GM08714 (cell line): ENCODE results near the gene RRP8.

Experiments used
- H3K4me3 ChIP-seq: fragments of 200-500 bp; sonication (Bioruptor generic); 2 replicates; pipeline ENCODE4 v1.5.1; 2014; ENCODE audit warnings: mild to moderate bottlenecking, low read length, inconsistent platforms
- ZNF274 ChIP-seq: IDR thresholded peaks from 2 replicates; pipeline ENCODE4 v1.6.1; 2012; ENCODE audit warnings: mild to moderate bottlenecking, low read depth, low read length

Gene RRP8

DNA sequence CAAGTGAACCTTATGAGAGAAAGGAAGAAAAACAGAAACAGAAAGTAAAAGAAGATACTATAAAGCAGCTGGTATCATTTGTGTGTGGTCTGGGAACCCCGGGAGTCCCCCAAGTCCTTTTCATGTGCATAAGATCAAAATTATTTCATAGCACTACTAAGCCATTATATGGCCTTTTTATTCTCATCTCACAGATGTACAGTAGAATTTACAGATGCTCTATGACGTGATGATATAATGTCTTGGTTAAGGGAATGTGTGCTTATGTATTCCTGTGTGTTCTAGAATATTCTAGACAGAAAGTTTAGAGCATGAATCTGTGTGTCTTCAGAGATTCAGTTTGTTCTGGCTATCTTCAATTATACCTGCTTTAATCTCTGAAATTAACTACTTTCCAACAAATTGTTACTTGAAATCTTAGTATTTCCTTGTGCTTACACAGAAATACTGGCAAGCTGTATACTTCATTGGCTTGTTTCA is 24.4 kb upstream of the RRP8 start:
- H3K4me3 ChIP-seq: no peak overlapping the region
- TF ChIP-seq ZNF274: no peak

DNA sequence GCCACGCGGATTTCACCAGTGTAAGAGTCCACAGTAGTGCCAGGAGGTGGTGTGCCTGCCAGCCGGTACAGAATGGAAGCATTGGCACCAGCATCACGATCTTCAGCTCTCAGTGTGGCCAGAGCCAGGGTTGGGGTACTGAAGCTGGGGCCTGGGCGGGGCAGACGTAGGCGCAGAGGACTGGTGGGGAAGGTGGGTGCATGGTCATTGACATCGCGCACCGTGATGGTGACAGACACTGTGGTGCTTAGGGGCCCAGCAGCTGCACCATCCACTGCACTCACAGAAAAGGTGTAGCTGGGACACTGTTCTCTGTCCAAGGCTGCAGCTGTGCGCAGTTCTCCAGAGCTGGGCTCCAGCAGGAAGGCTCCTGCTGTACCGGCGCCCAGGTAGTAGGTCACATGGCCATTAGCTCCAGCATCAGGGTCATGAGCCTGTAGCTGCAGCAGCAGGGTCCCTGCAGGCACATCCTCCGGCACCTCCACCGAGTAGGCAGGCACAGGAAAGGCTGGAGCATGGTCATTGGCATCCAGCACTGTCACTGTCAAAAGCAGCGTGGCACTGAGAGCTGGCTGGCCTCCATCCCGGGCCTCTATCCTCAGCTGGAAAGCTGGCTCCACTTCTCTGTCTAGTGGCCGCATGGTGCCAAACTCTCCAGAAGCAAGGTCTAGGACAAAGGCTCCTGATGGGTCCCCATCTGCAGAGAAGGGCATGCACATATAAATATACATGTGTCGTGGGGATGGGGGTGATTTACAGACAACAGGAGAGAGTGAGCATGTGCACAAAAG is 23.8 kb upstream of the RRP8 start:
- no peak overlapping the region for H3K4me3 ChIP-seq
- TF ChIP-seq ZNF274: no peak

DNA sequence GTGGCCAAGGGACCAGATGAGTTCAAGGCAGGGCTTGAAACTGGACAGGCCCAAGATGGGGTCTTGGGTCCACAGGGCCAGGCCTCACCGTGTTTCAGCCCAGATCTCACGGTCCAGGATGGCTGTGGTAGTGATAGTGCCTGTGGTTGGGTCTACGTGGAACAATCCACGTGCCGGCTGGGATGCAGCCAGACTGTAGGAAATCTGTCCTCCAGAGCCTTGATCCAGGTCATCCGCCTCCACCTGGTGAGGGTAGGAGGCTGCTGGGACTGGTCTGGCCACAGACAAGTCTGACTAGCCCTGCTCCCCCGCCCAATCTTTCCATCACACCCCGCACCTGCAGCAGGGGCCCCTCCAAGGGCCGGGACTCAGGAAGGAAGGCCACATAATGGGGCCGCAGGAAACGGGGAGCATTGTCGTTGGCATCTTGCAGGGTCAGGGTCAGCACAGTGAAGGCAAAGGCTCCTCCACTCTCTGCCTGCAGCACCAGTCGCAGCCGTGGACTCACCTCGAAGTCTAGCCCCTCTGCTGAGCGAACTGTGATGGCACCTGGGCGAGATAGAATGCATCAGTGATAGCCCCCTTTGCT is 22.5 kb upstream of the RRP8 start:
- H3K4me3 ChIP-seq: no peak overlapping the region
- no peak for TF ChIP-seq ZNF274

DNA sequence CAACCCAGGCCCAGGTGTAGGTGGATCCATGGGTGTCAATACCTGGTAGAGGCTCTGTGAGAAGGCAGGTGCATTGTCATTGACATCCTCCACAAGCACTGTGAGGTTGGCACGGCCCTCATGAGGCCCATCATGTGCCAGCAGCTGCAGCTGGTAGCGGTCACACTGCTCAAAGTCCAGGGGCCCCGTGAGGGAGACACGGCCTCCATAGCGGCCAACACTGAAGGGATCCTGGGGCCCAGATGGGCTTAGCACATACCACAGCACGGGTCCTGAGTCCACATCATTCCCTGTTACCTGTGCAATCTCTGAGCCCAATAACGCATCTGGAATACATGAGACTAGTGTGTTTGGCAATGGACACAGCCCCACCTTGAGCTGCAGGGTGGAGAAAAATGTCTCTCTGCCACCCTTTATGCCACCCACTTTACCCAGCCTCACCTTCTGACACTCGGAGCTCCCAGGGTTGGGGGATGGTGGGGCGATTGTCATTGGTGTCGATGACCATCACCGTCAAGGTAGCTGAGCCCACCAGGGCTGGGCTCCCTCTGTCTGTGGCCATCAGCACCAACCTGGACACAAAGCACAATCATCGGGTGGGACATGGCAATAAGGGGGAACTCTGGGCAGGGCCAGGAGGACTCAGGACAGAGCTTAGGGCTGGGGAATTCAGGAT is 21.9 kb upstream of the RRP8 start:
- no peak for TF ChIP-seq ZNF274
- no peak overlapping the region for H3K4me3 ChIP-seq

DNA sequence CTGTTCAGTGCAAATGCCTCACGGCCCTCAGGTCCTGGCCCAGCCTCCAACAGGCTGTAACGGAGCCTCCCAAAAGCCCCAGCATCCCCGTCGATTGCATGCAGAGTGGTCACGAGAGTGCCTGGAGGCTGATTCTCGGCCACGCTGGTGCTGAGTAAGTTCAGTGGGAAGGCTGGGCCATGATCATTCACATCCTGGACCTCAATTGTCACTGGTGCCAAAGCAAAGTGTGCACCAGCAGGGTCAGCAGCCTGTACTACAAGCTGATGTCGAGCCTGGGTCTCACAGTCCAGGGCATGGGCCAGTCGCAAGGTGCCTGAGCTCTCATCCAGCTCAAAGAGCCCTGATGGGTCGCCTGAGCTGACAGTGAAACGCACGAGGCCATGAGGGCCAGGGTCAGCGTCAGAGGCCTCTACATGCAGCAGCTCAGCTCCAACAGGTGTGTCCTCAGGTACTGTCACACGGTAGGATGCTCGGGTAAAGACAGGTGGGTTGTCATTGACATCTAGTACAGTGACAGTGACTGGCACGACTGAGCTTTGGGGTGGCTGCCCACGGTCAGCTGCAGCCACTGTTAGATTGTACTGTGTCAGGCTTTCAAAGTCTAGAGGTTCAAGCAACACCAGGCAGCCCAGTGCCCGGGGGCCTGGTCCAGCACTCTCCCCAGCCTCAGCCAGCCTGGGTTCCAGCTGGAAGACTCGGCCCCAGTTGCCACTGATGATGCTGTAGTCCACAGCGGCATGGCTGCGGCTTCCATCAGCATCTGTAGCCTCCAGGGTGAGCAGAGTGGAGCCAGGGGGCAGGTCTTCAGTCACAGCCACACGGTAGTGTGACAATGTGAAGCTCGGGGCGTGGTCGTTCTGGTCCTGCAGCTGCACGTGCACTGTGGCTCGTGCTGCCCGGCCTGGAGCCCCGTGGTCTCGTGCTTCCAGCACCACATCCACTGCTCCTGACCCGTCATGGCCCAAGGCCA is 20.3 kb upstream of the RRP8 start:
- no peak overlapping the region for H3K4me3 ChIP-seq
- TF ChIP-seq ZNF274: no peak

DNA sequence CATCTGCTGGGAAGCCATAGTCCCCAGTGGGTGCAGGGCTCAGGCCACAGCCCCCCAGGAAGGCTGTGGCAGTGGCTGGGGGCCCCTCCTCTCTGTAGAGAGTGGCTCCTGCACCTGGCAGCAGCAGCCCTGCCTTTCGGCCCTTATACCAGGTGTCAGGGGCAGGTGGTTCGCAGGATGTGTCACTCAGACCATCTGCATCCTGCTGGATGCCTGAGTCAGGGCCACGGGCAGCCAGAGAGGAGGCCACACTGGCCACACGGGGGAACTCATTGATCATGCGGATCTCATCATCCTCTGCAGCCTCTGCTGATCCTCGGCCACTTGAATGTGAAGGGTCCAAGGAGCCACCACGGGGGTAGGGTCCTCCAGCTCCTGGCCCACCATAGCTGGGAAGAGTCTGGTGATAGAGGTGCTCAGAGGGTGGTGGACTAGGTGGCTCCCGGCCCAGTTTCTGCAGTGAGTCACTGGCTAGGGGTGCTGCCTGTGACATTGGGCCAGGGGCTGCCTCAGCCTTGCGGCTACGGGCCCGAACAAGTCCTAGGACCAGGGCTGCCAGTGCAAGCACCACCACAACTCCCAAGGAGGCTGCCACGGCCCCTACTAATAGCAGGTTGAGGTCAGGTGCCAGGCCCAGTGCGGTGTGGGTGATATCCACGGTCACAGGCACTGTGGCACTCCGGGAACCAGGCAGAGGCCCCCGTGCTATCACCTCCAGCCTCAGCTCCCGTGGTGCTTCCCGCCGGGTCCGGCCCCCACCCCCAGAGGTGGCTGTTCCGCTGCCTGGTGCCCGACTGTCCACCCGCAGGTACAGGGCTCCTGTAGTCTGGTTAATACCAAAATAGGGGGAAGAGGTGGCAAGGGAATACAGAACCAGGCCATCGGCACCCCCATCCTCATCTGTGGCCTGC is 19.1 kb upstream of the RRP8 start:
- H3K4me3 ChIP-seq: no peak overlapping the region
- no peak for TF ChIP-seq ZNF274

DNA sequence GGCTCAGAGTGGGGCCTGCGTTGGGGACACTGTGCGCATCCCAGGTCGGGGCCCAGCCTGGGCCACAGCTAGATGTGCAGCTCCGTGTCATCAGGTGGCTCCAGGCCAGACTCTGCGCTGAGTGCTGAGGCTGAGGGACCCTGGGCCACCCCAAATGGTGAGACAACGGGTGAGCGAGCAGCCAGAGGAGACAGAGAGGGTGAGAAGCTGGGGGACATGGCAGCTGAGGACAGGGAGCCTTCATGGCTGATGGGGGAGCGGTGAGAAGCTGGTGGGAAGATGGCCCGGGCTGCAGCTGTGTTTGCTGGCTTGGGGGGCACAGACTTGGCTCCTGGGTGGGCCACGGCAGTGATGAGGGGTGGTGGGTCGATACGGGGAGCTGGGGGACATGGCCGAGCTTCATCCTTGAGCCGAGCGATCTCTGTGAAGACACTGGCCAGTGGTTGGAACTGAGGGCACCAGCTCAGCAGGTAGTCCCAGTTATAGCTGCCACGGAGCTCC is 18.3 kb upstream of the RRP8 start:
- no peak overlapping the region for H3K4me3 ChIP-seq
- no peak for TF ChIP-seq ZNF274

DNA sequence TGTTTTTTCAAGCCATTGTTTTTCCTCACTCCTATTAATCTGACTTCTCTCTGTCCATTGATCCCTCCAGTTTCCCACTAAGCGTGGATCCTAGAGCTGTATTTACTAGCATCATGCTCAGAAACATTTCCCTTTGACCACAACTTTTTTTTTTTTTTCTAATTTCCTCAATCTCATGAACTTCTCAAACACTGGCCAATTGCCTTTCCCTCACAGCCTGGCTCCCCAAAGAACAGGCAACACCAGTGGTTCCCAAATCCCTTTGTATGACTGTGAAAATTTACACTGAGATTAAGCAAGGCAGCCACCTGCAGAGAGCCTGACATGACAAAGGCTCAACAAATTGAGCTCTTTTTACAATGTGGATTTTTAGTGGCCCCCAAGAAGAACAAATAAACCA is 17.2 kb upstream of the RRP8 start:
- no peak for TF ChIP-seq ZNF274
- no peak overlapping the region for H3K4me3 ChIP-seq

DNA sequence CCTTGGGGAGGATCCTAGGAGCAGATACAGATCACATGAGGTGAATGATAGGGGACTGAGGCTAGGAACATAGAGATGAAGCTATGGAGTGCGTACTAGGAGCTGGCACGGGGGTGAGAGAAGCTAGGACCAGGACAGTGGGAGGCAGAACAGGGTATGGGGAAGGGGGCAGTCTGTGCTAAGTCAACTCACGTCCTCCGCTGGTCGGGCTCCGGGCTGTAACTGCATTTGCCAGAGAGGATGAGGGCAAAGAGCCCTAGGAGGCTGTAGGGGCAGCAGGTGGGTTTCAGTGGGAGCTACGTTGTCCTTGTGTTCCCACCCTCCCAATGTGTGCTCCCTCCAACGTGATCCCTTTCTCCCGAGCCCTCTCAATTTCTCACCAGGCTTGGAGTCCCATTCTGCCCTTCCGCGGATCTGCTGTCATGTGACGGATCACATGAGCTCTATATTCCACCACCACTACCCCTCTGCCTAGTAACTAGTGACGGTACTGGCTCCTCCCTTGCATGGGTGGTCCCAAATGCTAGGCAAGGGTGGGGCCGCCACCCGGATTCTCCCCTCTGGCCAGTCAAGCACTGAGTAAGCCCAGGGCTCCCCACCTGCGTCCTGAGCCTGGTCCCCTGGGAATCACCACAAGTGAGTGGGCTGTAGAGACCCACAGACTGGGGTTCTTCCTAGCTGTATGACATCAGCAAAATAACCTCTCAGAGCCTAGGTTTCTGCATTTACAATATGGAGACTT is 15.8 kb upstream of the RRP8 start, which contains the start of gene TPP1:
TPP1 (minus strand) TSS at position 419 of the 742 bp plus-strand sequence; CDS start at position 397, 22 bp downstream.
- H3K4me3 ChIP-seq: peak within 1 kb of the TSS; percentile 69
- no peak for TF ChIP-seq ZNF274

DNA sequence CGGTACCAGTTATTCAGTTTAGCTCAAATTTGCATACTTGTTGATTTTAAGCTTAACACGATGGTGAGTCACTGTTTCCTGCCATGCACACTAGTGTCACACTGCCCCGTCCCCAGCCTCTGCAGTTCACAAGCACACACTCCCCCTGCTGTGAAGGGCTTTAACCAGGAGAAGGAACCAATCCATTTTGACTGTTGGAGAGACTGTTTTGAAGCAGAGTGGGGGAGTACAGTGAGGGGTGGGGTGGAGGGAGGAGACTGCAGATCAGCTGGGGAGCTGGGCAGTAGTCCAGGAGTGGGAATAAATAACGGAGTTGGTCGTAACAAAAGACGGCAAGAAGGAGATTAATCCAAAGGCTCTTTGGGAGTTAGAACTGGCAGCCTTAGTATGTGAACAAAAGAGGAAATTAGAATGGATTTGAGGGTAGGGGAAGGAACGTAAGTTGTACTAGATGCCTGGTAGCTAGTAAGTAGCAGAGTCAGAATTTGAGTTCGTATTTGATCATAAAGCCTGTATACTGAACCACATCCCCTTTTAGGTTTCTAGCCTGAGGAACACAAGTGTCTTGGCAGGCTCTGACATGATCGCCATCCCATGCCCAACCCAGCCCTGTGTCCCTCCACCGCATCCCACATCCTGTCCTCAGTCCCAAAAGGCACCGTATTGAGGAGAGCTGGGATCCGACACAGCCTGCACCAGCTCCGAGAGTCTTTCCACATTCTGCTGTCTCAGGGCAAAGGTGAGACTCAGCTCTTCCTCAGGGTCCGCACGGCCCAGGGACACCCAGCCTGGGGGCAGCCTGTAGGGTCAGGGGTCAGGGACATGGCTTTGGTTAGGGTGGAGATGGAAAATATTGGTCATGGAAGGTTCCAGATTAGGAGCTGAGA is 14.9 kb upstream of the RRP8 start:
- H3K4me3 ChIP-seq: peak overlapping the region; percentile 69
- TF ChIP-seq ZNF274: no peak

DNA sequence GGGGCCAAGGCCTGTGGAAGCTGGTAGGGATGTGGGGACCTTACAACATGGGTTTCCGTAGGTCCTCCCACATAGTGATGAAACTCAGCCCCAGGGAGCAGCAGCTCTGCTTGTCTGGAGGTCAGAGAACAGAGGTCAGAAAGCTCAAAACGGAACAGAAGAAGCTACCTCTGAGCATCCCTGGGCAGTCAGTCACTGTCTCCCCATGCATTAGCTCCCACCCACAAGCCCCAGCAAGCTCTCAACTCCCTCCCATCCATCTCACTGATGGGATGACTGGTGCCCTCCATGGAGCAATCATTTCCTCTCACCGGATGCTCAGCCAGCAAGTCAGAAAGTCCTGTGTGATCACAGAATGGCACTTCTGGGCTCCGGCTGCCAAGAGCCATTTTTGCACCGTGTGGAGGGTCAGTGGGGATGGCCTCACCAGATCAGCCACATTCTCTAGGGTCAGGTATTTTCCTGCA is 13.9 kb upstream of the RRP8 start:
- TF ChIP-seq ZNF274: no peak
- no peak overlapping the region for H3K4me3 ChIP-seq
